GM12873 (cell line): ENCODE data around the gene GKAP1.

Source experiments
- TF ChIP-seq, protein P1 (sequence below): IDR thresholded peaks from 2 replicates; pipeline ENCODE4 v1.5.1; 2012; ENCODE audit warnings: low read depth, mild to moderate bottlenecking, moderate library complexity, low read length, control low read depth; ENCODE audit not compliant: insufficient read depth; ENCODE audit errors: missing control alignments

The GKAP1 gene

DNA sequence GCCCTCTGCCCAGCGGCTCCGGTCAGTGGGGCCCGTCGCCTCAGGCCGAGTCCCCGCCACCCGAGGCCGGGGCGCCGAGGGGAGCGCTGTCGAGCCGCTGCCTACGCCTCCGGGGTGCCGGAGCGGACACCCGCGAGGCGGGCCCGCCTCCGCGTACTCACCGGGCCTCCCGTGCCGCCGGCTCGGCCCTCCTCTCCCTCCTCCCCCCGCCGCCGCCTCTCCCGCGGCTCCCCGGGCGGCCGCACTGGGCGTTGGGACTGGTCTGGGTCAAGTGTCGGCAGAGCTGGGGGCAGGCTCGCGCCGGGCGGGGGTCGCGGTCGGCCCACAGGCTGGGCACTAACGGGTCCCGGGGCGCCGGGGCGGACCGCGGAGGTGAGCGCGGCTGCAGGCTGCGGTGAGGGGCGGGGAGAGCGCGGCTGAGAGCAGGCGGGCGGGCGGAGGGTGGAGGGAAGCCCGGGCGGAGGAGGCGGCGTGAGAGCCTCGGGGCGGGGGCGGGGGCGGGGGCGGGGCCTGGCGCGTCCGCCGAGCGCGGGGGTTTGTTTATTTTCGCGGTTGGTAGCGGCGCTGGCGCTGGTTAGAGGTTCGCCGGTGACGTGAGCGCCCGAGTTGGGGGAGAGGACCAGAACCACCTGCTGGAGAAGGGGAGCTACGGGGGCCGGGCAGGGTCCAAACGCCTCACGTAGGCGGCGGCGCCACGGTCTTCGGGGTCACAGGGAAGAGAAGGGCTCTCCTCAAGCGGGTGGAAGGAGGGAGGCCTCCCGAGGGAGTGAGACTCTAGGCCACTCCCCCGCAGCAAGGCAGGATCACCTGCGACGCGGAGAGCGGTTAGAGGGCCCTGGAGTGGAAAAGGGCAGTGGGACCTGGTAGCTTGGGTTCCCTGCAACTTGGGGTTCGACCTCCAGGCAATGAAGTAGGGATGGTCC is at the start of gene GKAP1:
Gene GKAP1 (minus strand): TSS at position 414 of the 923 bp plus-strand sequence. CDS start 11,252 bp downstream, outside the sequence.
- TF ChIP-seq, protein P1, sequence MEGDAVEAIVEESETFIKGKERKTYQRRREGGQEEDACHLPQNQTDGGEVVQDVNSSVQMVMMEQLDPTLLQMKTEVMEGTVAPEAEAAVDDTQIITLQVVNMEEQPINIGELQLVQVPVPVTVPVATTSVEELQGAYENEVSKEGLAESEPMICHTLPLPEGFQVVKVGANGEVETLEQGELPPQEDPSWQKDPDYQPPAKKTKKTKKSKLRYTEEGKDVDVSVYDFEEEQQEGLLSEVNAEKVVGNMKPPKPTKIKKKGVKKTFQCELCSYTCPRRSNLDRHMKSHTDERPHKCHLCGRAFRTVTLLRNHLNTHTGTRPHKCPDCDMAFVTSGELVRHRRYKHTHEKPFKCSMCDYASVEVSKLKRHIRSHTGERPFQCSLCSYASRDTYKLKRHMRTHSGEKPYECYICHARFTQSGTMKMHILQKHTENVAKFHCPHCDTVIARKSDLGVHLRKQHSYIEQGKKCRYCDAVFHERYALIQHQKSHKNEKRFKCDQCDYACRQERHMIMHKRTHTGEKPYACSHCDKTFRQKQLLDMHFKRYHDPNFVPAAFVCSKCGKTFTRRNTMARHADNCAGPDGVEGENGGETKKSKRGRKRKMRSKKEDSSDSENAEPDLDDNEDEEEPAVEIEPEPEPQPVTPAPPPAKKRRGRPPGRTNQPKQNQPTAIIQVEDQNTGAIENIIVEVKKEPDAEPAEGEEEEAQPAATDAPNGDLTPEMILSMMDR = peak; percentile 37

DNA sequence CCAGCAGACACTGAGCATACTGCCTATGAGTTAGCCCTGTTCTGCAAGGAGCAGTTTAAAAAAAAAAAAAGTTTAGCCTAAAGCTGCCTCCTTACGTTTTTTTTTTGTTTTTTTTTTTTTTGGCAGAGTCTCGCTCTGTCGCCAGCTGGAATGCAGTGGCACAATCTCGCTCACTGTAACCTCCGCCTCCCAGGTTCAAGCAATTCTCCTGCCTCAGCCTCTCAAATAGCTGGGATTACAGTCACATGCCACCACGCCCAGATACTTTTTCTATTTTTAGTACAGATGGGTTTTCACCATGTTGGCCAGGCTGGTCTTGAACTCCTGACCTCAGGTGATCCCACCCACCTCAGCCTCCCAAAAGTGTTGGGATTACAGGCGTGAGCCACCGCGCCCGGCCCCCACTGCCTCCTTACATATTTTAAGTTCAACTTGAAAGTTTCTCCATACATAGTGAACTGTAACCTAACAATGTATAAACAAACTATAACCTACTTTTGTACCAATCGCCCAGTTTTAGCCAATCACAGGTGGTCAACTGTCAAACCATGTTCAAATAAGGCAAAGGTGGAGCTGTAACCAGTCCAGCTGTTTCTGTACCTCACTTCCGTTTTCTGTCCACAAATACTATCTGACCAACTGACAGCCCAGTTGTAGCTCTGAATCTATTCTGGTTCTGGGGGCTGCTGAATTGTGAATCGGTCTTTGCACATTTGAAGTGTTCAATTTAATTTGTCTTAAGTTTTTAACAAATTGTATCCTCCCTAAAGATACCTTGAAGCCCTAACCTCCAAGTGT is 17.1 kb downstream of the GKAP1 start:
- TF ChIP-seq, protein P1 = no peak

DNA sequence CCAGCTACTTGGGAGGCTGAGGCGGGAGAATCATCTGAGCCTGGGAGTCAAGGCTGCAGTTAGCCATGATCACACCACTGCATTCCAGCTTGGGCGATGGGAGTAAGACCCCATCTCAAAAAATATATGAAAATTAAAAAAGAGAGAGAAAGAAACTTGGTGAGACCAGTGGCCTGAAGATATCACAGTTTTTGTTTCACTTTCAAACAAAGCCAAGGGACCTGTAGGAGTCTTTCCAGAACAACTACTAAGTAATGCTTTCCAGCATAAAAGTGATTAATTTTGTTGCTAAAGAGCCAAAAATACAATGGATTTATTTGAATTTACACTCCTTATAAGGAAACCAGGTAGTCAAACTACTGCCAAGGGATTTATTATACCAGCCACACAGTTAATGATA is 23.5 kb downstream of the GKAP1 start:
- TF ChIP-seq, protein P1 = no peak

DNA sequence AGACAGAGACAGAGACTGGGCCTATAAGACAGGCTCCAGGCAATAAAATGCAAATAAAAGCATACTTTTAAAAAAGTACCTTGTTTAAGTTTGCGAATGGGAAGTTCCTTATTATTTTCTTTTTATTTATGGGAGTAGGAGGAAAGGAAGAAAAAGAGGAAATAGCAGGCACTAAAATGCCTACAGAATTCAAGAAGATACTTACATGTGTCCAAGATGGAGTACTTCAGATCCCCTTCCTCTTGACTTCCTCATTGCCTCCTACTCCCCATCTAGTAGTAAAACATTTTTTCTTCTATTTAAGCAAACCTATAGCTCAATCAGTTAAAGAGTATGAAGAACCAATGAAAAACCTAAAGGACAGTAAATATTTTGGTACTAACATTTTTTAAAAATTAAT is 24.8 kb downstream of the GKAP1 start:
- TF ChIP-seq, protein P1 = no peak

DNA sequence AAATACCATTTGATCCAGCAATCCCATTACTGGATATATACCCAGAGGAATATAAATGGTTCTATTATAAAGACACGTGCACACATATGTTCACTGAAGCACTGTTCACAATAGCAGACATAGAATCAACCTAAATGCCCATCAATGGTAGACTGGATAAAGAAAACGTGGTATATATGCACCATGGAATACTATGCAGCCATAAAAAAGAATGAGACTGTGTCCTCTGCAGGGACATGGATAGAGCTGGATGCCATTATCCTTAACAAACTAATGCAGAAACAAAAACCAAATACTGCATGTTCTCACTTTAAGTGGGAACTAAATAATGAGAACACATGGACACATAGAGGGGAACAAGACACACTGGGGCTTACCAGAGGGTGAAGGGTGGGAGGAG is 39.4 kb downstream of the GKAP1 start:
- TF ChIP-seq, protein P1 = no peak

DNA sequence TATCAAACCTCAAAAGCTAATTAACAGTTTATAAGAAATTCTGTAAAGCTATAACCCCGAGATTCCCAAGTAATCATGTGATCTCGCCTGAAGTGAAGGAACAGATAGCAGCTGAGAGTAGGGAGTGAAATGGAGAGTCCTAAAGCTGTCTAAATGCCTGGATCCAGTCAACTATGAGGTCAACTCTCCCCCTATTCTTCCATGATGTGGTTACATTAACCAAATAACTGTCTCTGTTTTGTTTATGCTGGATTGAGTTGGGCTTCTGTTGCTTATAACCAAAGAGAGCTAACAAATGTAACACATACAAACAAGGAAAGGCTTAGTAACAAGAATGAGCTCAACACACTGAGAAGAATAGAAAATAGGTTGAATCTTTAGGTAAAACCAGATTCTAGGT is 41.6 kb downstream of the GKAP1 start:
- TF ChIP-seq, protein P1 = no peak

DNA sequence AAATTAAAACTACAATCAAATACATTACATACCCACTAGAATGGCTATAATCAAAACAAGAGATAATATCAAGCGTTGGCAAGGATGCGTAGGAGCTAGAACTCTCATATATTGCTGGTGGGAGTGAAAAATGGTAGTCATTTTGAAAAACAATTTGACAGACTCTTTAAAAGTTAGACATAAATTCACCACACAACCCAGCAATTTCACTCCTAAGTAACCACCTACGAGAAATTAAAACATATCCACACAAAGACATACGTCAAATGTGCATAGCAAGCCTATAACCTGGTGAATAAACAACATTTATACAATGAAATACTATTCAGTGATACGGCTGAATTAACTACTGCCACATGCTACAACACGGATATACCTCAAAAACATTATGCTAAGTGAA is 44.7 kb downstream of the GKAP1 start:
- TF ChIP-seq, protein P1 = no peak
